Endothelial cell of umbilical vein (primary cell): ENCODE data around the gene PSMB8. TPM values are rescaled to one million over a fixed set of nuclear protein-coding genes. Genes with fewer than 3 reads are reported as not detected.

Source experiments
- BruUV-seq: library from RNA; stranded (reverse); fragments of 400-500 nt; replicated peaks from 2 replicates; lab custom pipeline; 2021; lab: Mats Ljungman, UMichigan
- CTCF ChIA-PET: fragments of 300-600, 350-600 bp; sonication (Branson Sonifier 250); formaldehyde crosslinking; loops from one replicate; lab custom pipeline; 2021; ENCODE audit warnings: antibody characterized with exemption, inconsistent platforms; lab: Charles Lee
- POLR2A ChIA-PET: fragments of 300-600, 350-600 bp; sonication (Branson Sonifier 250); formaldehyde crosslinking; loops from one replicate; lab custom pipeline; 2021; ENCODE audit warnings: antibody characterized with exemption, inconsistent platforms; lab: Charles Lee
- DNase-seq: peaks from one replicate; pipeline ENCODE4 v3.0.0-alpha.2; 2011; ENCODE audit warnings: low read depth, low spot score
- FAIRE-seq: peaks from 2 replicates; lab custom pipeline; 2011; peaks lifted over from hg19 to GRCh38; lab: Jason Lieb, UNC
- H2AFZ ChIP-seq: 2 replicates; pipeline ENCODE4 v1.6.0; 2012; ENCODE audit warnings: low read depth, low read length, control low read depth, inconsistent platforms
- H3K27ac ChIP-seq: 2 replicates; pipeline ENCODE4 v1.5.1; 2011; ENCODE audit warnings: low read depth, mild to moderate bottlenecking, control low read depth, low read length, moderate library complexity; ENCODE audit not compliant: insufficient read depth
- H3K27me3 ChIP-seq, 2 experiments: 2 replicates each; pipeline versions ENCODE4 v1.6.0 to v1.6.1; 2011; ENCODE audit warnings: low read length in 2 of 2, mixed read lengths in 1 of 2; ENCODE audit not compliant: control insufficient read depth in 2 of 2, insufficient read depth in 2 of 2
- H3K36me3 ChIP-seq, 2 experiments: 2 replicates in 1 of 2; 3 replicates in 1 of 2; pipeline ENCODE4 v1.5.1; 2011; ENCODE audit warnings: low read length in 2 of 2, mild to moderate bottlenecking in 1 of 2, moderate library complexity in 1 of 2; ENCODE audit not compliant: control insufficient read depth in 2 of 2, insufficient read depth in 2 of 2; ENCODE audit errors: extremely low read depth in 1 of 2
- H3K4me1 ChIP-seq: 3 replicates; pipeline ENCODE4 v1.5.1; 2011; ENCODE audit warnings: mild to moderate bottlenecking, low read length; ENCODE audit not compliant: control insufficient read depth, insufficient read depth; ENCODE audit errors: extremely low read depth
- H3K4me2 ChIP-seq: 2 replicates; pipeline ENCODE4 v1.6.1; 2011; ENCODE audit warnings: low read length, control low read depth, mixed read lengths; ENCODE audit not compliant: insufficient read depth
- H3K4me3 ChIP-seq, 3 experiments: fragments of 200-600 bp in 1 of 3; sonication (generic), shearing (Covaris generic) in 1 of 3; replicated peaks in 1 of 3; 2 replicates each; pipeline ENCODE4 v1.5.1; 2011 to 2016; ENCODE audit warnings: control low read depth in 3 of 3, low read length in 3 of 3, mild to moderate bottlenecking in 2 of 3, inconsistent platforms in 1 of 3, low read depth in 1 of 3, moderate library complexity in 1 of 3; ENCODE audit not compliant: insufficient read depth in 1 of 3
- H3K79me2 ChIP-seq: 2 replicates; pipeline ENCODE4 v1.6.0; 2012; ENCODE audit warnings: low read length, inconsistent platforms; ENCODE audit not compliant: control insufficient read depth, insufficient read depth
- H3K9ac ChIP-seq: replicated peaks from 2 replicates; pipeline ENCODE3; 2011; ENCODE audit warnings: low read length, control low read depth; ENCODE audit not compliant: insufficient read depth; ENCODE audit errors: extremely low read depth
- H3K9me1 ChIP-seq: replicated peaks from 3 replicates; pipeline ENCODE4 v1.6.0; 2011; ENCODE audit warnings: mild to moderate bottlenecking, low read length; ENCODE audit not compliant: control insufficient read depth, insufficient read depth; ENCODE audit errors: extremely low read depth
- H3K9me3 ChIP-seq: replicated peaks from 2 replicates; pipeline ENCODE4 v1.5.1; 2012; ENCODE audit warnings: low read length, inconsistent platforms; ENCODE audit not compliant: control insufficient read depth, insufficient read depth
- H4K20me1 ChIP-seq: replicated peaks from 2 replicates; pipeline ENCODE3; 2011; ENCODE audit warnings: mild to moderate bottlenecking, low read length; ENCODE audit not compliant: control insufficient read depth, insufficient read depth; ENCODE audit errors: extremely low read depth
- EZH2 ChIP-seq: IDR thresholded peaks from 2 replicates; pipeline ENCODE4 v1.6.1; 2012; ENCODE audit warnings: borderline replicate concordance, low read depth, mild to moderate bottlenecking, moderate library complexity, low read length, inconsistent platforms; ENCODE audit not compliant: severe bottlenecking
- FOS ChIP-seq: IDR thresholded peaks from 2 replicates; pipeline ENCODE4 v1.6.1; 2011; ENCODE audit warnings: mild to moderate bottlenecking, low read length, moderate library complexity, borderline replicate concordance; ENCODE audit not compliant: insufficient read depth
- GATA2 ChIP-seq: IDR thresholded peaks from 2 replicates; pipeline ENCODE4 v1.7.0; 2011; ENCODE audit warnings: low read depth, mild to moderate bottlenecking, moderate library complexity, mixed read lengths, low read length; ENCODE audit not compliant: insufficient read length, insufficient read depth
- JUN ChIP-seq: IDR thresholded peaks from 2 replicates; pipeline ENCODE4 v1.6.1; 2011; ENCODE audit warnings: borderline replicate concordance, low read depth; ENCODE audit not compliant: insufficient read length, insufficient read depth
- MYC ChIP-seq: IDR thresholded peaks from one replicate; pipeline ENCODE4 v1.6.1; 2011; ENCODE audit warnings: mild to moderate bottlenecking, low read depth, low read length
- POLR2A ChIP-seq: IDR thresholded peaks from 2 replicates; pipeline ENCODE4 v1.6.1; 2012; ENCODE audit warnings: low read depth, mild to moderate bottlenecking, control low read depth, low read length
- POLR2AphosphoS5 ChIP-seq: IDR thresholded peaks from 2 replicates; pipeline ENCODE4 v1.6.1; 2012; ENCODE audit warnings: low read depth, mild to moderate bottlenecking, control low read depth, low read length, moderate library complexity; ENCODE audit not compliant: insufficient read depth
- dilution Hi-C: fragments of 300-500 bp; cut with MboI; formaldehyde crosslinking; loops from one replicate; pipeline ENCODE4 v1.15.0; 2019; ENCODE audit warnings: low sequenced_read_pairs; ENCODE audit not compliant: extremely low pct_ligation_motif_present
- intact Hi-C: fragments of 100-400 bp; cut with micrococcal nuclease; formaldehyde crosslinking; loops from one replicate; pipeline ENCODE4 v1.10.0; 2022
- polyA plus RNA-seq, 4 experiments: library from polyadenylated mRNA; depleted of rRNA in 3 of 4; stranded (reverse) in 3 of 4; unstranded in 1 of 4; fragments of >200 nt; gene quantifications; 2 replicates each; pipeline versions ENCODE4 v1.2.1 to v1.2.3, GENCODE V29; 2011 to 2012; ENCODE audit warnings: missing spikeins in 1 of 4
- total RNA-seq: library from RNA; stranded (reverse); gene quantifications from 2 replicates; pipeline ENCODE4 v1.2.3, GENCODE V29; 2021
- TF ChIP-seq, protein P1 (sequence below), 2 donors: IDR thresholded peaks; 1 replicate in 1 of 2; 2 replicates in 1 of 2; pipeline ENCODE4 v1.5.1; 2011; ENCODE audit warnings: low read length in 2 of 2, mild to moderate bottlenecking in 2 of 2, moderate library complexity in 2 of 2, control low read depth in 1 of 2, inconsistent platforms in 1 of 2, low read depth in 1 of 2; ENCODE audit not compliant: insufficient read depth in 1 of 2; ENCODE audit errors: extremely low read depth in 1 of 2
- TF ChIP-seq, protein P2 (sequence below): IDR thresholded peaks from 2 replicates; pipeline ENCODE4 v1.6.1; 2011; ENCODE audit not compliant: insufficient read depth, insufficient read length

Gene PSMB8
- total and polyA plus RNA-seq, 2 donors (not counting 3 experiments of a cell fraction or from before 2014, with no cell fraction given), result 40.1 to 49.4 TPM

GRCh38 chr6:32814145-32814544 lies 29.7 kb downstream of the PSMB8 start:
- intact Hi-C loops, result no loop called here
- POLR2A ChIA-PET, result no interaction called here
- Histone ChIP-seq H3K9ac (no peak overlapping the region), H3K79me2 (no peaks in the 10 kb centered on the region), H3K4me2 (no peak overlapping the region), H3K4me3 (no peak overlapping the region), H3K27me3 (peaks cover 8 to 15% of the 10 kb centered on the region in 2 experiments), H3K9me1 (no peaks in the 10 kb centered on the region), H3K4me1 (no peaks in the 10 kb centered on the region), H4K20me1 (no peaks in the 10 kb centered on the region), H3K36me3 (no peaks in the 10 kb centered on the region), H2AFZ (no peak overlapping the region), H3K27ac (no peak overlapping the region), H3K9me3 (no peaks in the 10 kb centered on the region)
- no peak for TF ChIP-seq GATA2
- no peak for TF ChIP-seq POLR2A
- TF ChIP-seq, protein P1, sequence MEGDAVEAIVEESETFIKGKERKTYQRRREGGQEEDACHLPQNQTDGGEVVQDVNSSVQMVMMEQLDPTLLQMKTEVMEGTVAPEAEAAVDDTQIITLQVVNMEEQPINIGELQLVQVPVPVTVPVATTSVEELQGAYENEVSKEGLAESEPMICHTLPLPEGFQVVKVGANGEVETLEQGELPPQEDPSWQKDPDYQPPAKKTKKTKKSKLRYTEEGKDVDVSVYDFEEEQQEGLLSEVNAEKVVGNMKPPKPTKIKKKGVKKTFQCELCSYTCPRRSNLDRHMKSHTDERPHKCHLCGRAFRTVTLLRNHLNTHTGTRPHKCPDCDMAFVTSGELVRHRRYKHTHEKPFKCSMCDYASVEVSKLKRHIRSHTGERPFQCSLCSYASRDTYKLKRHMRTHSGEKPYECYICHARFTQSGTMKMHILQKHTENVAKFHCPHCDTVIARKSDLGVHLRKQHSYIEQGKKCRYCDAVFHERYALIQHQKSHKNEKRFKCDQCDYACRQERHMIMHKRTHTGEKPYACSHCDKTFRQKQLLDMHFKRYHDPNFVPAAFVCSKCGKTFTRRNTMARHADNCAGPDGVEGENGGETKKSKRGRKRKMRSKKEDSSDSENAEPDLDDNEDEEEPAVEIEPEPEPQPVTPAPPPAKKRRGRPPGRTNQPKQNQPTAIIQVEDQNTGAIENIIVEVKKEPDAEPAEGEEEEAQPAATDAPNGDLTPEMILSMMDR (IDR thresholded peaks at IDR 0.05; ENCODE audit: extremely low read depth in 1 of 2, insufficient read depth in 1 of 2, low read depth in 1 of 2, low read length in 2 of 2), result no peak
- TF ChIP-seq, protein P2, sequence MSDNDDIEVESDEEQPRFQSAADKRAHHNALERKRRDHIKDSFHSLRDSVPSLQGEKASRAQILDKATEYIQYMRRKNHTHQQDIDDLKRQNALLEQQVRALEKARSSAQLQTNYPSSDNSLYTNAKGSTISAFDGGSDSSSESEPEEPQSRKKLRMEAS, result no peak
- no peak for TF ChIP-seq JUN
- no peak for TF ChIP-seq POLR2AphosphoS5
- TF ChIP-seq MYC, result no peak
- no peak for TF ChIP-seq EZH2
- TF ChIP-seq FOS, result no peak
- no TSS peak for BruUV-seq
- dilution Hi-C loops, result no loop called here
- CTCF ChIA-PET, result interaction anchor here (2.5 kb wide), 1 partner anchor 54 kb away, joined by 13 read pairs; no protein-coding TSS in a partner anchor
- DNase-seq, result no peak
- FAIRE-seq, result no peak
